Fibroblast of upper back skin (primary cell): ENCODE data around the gene ROBO1.
"Not testable (repeated sequence)": the region's sequence is repeated elsewhere in the genome, so short reads cannot be mapped to it uniquely, and the experiment has no call there.

Source experiments
- DNase-seq: peaks from one replicate; pipeline ENCODE4 v3.0.0-alpha.2; 2013

Gene ROBO1

GRCh38 chr3:79767905-79768267 lies at the start of gene ROBO1:
ROBO1 (minus strand) TSS chr3:79767998.
- DNase-seq = no peak

- DNase-seq = no peak
Observed at GRCh38 chr3:79817224-79817623, 49.4 kb upstream of the ROBO1 start.

- DNase-seq = no peak
Observed at GRCh38 chr3:79815478-79815877, 47.7 kb upstream of the ROBO1 start.

GRCh38 chr3:79810581-79810980 lies 42.8 kb upstream of the ROBO1 start:
- no peak for DNase-seq

GRCh38 chr3:79810092-79810491 lies 42.3 kb upstream of the ROBO1 start:
- no peak for DNase-seq

GRCh38 chr3:79809106-79809505 lies 41.3 kb upstream of the ROBO1 start:
- DNase-seq = no peak

GRCh38 chr3:79808515-79808914 lies 40.7 kb upstream of the ROBO1 start:
- no peak for DNase-seq

- not testable (repeated sequence) for DNase-seq
Observed at GRCh38 chr3:79790177-79790576, 22.4 kb upstream of the ROBO1 start.

- no peak for DNase-seq
Observed at GRCh38 chr3:79773291-79773690, 5.5 kb upstream of the ROBO1 start.

GRCh38 chr3:79769229-79769628 lies 1.4 kb upstream of the ROBO1 start:
- DNase-seq = no peak

GRCh38 chr3:79767194-79767904 lies 449 bp downstream of the ROBO1 start:
- no peak for DNase-seq

- no peak for DNase-seq
Observed at GRCh38 chr3:79766496-79767193, 1.2 kb downstream of the ROBO1 start.

GRCh38 chr3:79765911-79766310 lies 1.9 kb downstream of the ROBO1 start:
- no peak for DNase-seq

GRCh38 chr3:79761441-79761840 lies 6.4 kb downstream of the ROBO1 start:
- no peak for DNase-seq

GRCh38 chr3:79751703-79752102 lies 16.1 kb downstream of the ROBO1 start:
- DNase-seq = no peak

- DNase-seq = no peak
Observed at GRCh38 chr3:79737530-79737929, 30.3 kb downstream of the ROBO1 start.

- peak; percentile 35 for DNase-seq
Observed at GRCh38 chr3:79729096-79729495, 38.7 kb downstream of the ROBO1 start.

- no peak for DNase-seq
Observed at GRCh38 chr3:79726786-79727185, 41.0 kb downstream of the ROBO1 start.

- DNase-seq = no peak
Observed at GRCh38 chr3:79724206-79724605, 43.6 kb downstream of the ROBO1 start.

GRCh38 chr3:79690072-79690471 lies 77.7 kb downstream of the ROBO1 start:
- no peak for DNase-seq

- no peak for DNase-seq
Observed at GRCh38 chr3:79685108-79685507, 82.7 kb downstream of the ROBO1 start.

GRCh38 chr3:79684041-79684440 lies 83.8 kb downstream of the ROBO1 start:
- no peak for DNase-seq

- DNase-seq = no peak
Observed at GRCh38 chr3:79672731-79673130, 95.1 kb downstream of the ROBO1 start.

GRCh38 chr3:79672075-79672474 lies 95.7 kb downstream of the ROBO1 start:
- no peak for DNase-seq

GRCh38 chr3:79670178-79670577 lies 97.6 kb downstream of the ROBO1 start:
- DNase-seq = no peak
